ENCODE measurements around the gene RALGDS.

DNA sequence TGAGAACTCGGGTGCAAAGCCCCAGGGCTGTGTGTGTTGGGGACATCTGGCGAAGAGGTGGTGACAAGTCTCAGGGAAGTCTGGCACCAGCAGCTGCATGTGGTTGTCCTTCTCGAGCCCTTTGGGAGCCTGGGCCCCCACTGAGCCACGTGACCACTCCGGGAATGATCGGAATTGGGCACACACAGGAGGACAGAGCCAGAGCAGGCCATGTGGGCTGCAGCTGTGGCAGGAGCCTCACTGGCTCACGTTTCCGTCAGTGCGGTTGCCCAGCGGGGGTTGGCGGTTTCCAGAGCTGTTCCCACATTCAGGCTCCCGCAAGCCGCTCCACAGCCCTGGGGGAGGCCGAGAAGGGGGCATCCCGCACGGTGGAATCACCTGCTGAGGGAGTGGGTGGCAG, 66.1 kb downstream of the RALGDS start:
- TF ChIP-seq, protein P1, sequence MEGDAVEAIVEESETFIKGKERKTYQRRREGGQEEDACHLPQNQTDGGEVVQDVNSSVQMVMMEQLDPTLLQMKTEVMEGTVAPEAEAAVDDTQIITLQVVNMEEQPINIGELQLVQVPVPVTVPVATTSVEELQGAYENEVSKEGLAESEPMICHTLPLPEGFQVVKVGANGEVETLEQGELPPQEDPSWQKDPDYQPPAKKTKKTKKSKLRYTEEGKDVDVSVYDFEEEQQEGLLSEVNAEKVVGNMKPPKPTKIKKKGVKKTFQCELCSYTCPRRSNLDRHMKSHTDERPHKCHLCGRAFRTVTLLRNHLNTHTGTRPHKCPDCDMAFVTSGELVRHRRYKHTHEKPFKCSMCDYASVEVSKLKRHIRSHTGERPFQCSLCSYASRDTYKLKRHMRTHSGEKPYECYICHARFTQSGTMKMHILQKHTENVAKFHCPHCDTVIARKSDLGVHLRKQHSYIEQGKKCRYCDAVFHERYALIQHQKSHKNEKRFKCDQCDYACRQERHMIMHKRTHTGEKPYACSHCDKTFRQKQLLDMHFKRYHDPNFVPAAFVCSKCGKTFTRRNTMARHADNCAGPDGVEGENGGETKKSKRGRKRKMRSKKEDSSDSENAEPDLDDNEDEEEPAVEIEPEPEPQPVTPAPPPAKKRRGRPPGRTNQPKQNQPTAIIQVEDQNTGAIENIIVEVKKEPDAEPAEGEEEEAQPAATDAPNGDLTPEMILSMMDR (conservative IDR thresholded peaks at IDR 0.05): no peak
- TF ChIP-seq EZH2 (IDR thresholded peaks at IDR 0.05; ENCODE audit: low read depth): no peak

Data from PC-9 (cell line).